HEK293 (cell line): ENCODE results near the gene TCHP.

Experiments
- ATF2 ChIP-seq: fragments of 450-650 bp; formaldehyde crosslinking; IDR thresholded peaks from 2 replicates; pipeline ENCODE4 v1.5.1; 2016; ENCODE audit warnings: missing biosample characterization, missing genetic modification characterization, low read depth
- BCL6B ChIP-seq: fragments of 450-650 bp; formaldehyde crosslinking; IDR thresholded peaks from 2 replicates; pipeline ENCODE4 v1.5.1; 2017; ENCODE audit warnings: missing biosample characterization, missing genetic modification characterization
- HIC1 ChIP-seq: fragments of 450-650 bp; formaldehyde crosslinking; IDR thresholded peaks from 2 replicates; pipeline ENCODE4 v1.5.1; 2016; ENCODE audit warnings: missing biosample characterization, missing genetic modification characterization
- HOXC10 ChIP-seq: sonication (generic); formaldehyde crosslinking; IDR thresholded peaks from 2 replicates; pipeline ENCODE4 v1.8.1; 2023; ENCODE audit warnings: mild to moderate bottlenecking, missing genetic modification reagents
- PRDM10 ChIP-seq: fragments of 450-650 bp; formaldehyde crosslinking; IDR thresholded peaks from 2 replicates; pipeline ENCODE4 v1.5.1; 2016; ENCODE audit warnings: missing biosample characterization, missing genetic modification characterization
- RBAK ChIP-seq: fragments of 450-650 bp; formaldehyde crosslinking; IDR thresholded peaks from 2 replicates; pipeline ENCODE4 v1.5.1; 2016; ENCODE audit warnings: missing biosample characterization, missing genetic modification characterization
- ZBTB17 ChIP-seq: fragments of 450-650 bp; formaldehyde crosslinking; IDR thresholded peaks from 2 replicates; pipeline ENCODE4 v1.5.1; 2016; ENCODE audit warnings: missing biosample characterization, missing genetic modification characterization
- ZFHX2 ChIP-seq: fragments of 450-650 bp; formaldehyde crosslinking; conservative IDR thresholded peaks from 2 replicates; pipeline ENCODE4 v1.5.1; 2016; ENCODE audit warnings: missing biosample characterization, missing genetic modification characterization
- ZNF148 ChIP-seq: fragments of 450-650 bp; formaldehyde crosslinking; IDR thresholded peaks from 2 replicates; pipeline ENCODE4 v1.5.0; 2017; ENCODE audit warnings: missing biosample characterization, missing genetic modification characterization, borderline replicate concordance
- ZNF510 ChIP-seq: fragments of 450-650 bp; formaldehyde crosslinking; IDR thresholded peaks from 2 replicates; pipeline ENCODE4 v1.5.1; 2018; ENCODE audit warnings: mild to moderate bottlenecking, missing genetic modification characterization, missing biosample characterization; ENCODE audit not compliant: insufficient replicate concordance
- ZNF660 ChIP-seq: fragments of 450-650 bp; IDR thresholded peaks from 2 replicates; pipeline ENCODE4 v1.5.1; 2018; ENCODE audit warnings: missing biosample characterization, mild to moderate bottlenecking, missing genetic modification characterization
- ZNF677 ChIP-seq: fragments of 450-650 bp; IDR thresholded peaks from 2 replicates; pipeline ENCODE4 v1.5.0; 2018; ENCODE audit warnings: missing biosample characterization, mild to moderate bottlenecking, missing genetic modification characterization, moderate library complexity
- TF ChIP-seq, protein P1 (sequence below): fragments of 450-650 bp; formaldehyde crosslinking; conservative IDR thresholded peaks from 2 replicates; pipeline ENCODE4 v1.5.1; 2016; ENCODE audit warnings: low read depth, missing biosample characterization, missing genetic modification characterization
- TF ChIP-seq, protein P2 (sequence below): fragments of 450-650 bp; formaldehyde crosslinking; IDR thresholded peaks from 2 replicates; pipeline ENCODE4 v1.5.1; 2017; ENCODE audit warnings: missing biosample characterization, missing genetic modification characterization
- TF ChIP-seq, protein P3 (sequence below): sonication (generic); formaldehyde crosslinking; IDR thresholded peaks from 2 replicates; pipeline ENCODE4 v1.8.1; 2022; ENCODE audit warnings: mild to moderate bottlenecking, moderate library complexity, missing genetic modification reagents
- TF ChIP-seq, protein P4 (sequence below): fragments of 450-650 bp; formaldehyde crosslinking; IDR thresholded peaks from 2 replicates; pipeline ENCODE4 v1.5.1; 2016; ENCODE audit warnings: missing biosample characterization, missing genetic modification characterization

TCHP gene

GRCh38 chr12:109880043-109880931 lies 19.8 kb upstream of the TCHP start, which contains the start of gene GLTP (continued):
- no peak for TF ChIP-seq BCL6B (tag by site-specific recombination)
- TF ChIP-seq RBAK (tag by site-specific recombination): 0 out of 2 replicates have a peak, but pooled peaks have one; percentile 28
- no peak for TF ChIP-seq ZNF148 (tag by site-specific recombination)
- TF ChIP-seq, protein P1, sequence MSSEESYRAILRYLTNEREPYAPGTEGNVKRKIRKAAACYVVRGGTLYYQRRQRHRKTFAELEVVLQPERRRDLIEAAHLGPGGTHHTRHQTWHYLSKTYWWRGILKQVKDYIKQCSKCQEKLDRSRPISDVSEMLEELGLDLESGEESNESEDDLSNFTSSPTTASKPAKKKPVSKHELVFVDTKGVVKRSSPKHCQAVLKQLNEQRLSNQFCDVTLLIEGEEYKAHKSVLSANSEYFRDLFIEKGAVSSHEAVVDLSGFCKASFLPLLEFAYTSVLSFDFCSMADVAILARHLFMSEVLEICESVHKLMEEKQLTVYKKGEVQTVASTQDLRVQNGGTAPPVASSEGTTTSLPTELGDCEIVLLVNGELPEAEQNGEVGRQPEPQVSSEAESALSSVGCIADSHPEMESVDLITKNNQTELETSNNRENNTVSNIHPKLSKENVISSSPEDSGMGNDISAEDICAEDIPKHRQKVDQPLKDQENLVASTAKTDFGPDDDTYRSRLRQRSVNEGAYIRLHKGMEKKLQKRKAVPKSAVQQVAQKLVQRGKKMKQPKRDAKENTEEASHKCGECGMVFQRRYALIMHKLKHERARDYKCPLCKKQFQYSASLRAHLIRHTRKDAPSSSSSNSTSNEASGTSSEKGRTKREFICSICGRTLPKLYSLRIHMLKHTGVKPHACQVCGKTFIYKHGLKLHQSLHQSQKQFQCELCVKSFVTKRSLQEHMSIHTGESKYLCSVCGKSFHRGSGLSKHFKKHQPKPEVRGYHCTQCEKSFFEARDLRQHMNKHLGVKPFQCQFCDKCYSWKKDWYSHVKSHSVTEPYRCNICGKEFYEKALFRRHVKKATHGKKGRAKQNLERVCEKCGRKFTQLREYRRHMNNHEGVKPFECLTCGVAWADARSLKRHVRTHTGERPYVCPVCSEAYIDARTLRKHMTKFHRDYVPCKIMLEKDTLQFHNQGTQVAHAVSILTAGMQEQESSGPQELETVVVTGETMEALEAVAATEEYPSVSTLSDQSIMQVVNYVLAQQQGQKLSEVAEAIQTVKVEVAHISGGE (tag by site-specific recombination): peak; percentile 79
- TF ChIP-seq ATF2: no peak
- 0 out of 2 replicates have a peak, but pooled peaks have one; percentile 33 for TF ChIP-seq ZNF677
- peak; percentile 53; the same call in 1 of the 2 replicates for TF ChIP-seq ZNF660 (tag by site-specific recombination)
- TF ChIP-seq HOXC10 (CRISPR knock-in tag): no peak
- TF ChIP-seq, protein P2, sequence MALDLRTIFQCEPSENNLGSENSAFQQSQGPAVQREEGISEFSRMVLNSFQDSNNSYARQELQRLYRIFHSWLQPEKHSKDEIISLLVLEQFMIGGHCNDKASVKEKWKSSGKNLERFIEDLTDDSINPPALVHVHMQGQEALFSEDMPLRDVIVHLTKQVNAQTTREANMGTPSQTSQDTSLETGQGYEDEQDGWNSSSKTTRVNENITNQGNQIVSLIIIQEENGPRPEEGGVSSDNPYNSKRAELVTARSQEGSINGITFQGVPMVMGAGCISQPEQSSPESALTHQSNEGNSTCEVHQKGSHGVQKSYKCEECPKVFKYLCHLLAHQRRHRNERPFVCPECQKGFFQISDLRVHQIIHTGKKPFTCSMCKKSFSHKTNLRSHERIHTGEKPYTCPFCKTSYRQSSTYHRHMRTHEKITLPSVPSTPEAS (tag by site-specific recombination): no peak
- TF ChIP-seq PRDM10: no peak
- TF ChIP-seq, protein P3, sequence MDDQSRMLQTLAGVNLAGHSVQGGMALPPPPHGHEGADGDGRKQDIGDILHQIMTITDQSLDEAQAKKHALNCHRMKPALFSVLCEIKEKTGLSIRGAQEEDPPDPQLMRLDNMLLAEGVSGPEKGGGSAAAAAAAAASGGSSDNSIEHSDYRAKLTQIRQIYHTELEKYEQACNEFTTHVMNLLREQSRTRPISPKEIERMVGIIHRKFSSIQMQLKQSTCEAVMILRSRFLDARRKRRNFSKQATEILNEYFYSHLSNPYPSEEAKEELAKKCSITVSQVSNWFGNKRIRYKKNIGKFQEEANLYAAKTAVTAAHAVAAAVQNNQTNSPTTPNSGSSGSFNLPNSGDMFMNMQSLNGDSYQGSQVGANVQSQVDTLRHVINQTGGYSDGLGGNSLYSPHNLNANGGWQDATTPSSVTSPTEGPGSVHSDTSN: no peak
- TF ChIP-seq, protein P4, sequence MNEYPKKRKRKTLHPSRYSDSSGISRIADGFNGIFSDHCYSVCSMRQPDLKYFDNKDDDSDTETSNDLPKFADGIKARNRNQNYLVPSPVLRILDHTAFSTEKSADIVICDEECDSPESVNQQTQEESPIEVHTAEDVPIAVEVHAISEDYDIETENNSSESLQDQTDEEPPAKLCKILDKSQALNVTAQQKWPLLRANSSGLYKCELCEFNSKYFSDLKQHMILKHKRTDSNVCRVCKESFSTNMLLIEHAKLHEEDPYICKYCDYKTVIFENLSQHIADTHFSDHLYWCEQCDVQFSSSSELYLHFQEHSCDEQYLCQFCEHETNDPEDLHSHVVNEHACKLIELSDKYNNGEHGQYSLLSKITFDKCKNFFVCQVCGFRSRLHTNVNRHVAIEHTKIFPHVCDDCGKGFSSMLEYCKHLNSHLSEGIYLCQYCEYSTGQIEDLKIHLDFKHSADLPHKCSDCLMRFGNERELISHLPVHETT: peak; percentile 57; the same call in 1 of the 2 replicates
- no peak for TF ChIP-seq HIC1 (tag by site-specific recombination)
- no peak for TF ChIP-seq ZFHX2 (tag by site-specific recombination)
- peak; percentile 24; the same call in 1 of the 2 replicates for TF ChIP-seq ZBTB17
- TF ChIP-seq ZNF510: no peak
